Keratinocyte (primary cell): ENCODE data around the gene MAG.

Experiments used
- CTCF ChIP-seq, 3 experiments: IDR thresholded peaks in 1 of 3; conservative IDR thresholded peaks in 1 of 3; optimal IDR thresholded peaks in 1 of 3; 2 replicates in 2 of 3; 3 replicates in 1 of 3; pipeline versions ENCODE3 to v1.5.1; 2011; ENCODE audit warnings: low read length in 3 of 3, mild to moderate bottlenecking in 3 of 3, moderate library complexity in 2 of 3, control low read depth in 1 of 3, inconsistent platforms in 1 of 3; ENCODE audit not compliant: insufficient read depth in 2 of 3; ENCODE audit errors: extremely low read depth in 1 of 3
- EZH2 ChIP-seq: IDR thresholded peaks from one replicate; pipeline ENCODE4 v1.6.1; 2012; ENCODE audit warnings: inconsistent platforms, mild to moderate bottlenecking, low read length, moderate library complexity

- no peak for TF ChIP-seq CTCF (optimal IDR thresholded peaks at IDR 0.05 in 1 of 3, IDR thresholded peaks at IDR 0.05 in 1 of 3, conservative IDR thresholded peaks at IDR 0.05 in 1 of 3; ENCODE audit: extremely low read depth in 1 of 3, insufficient read depth in 2 of 3, low read length in 3 of 3)
- no peak for TF ChIP-seq EZH2
These were observed 56.0 kb downstream of the MAG start for GRCh38 chr19:35347930-35348298.
